RWPE1 (cell line): ENCODE data around the gene PROX1.

Experiments used
- CTCF ChIA-PET: fragments of 350-600 bp; sonication (Branson Sonifier 250); formaldehyde crosslinking; extraction: SDS; loops from one replicate; lab custom pipeline; 2021; lab: Yijun Ruan, JAX
- POLR2A ChIA-PET: fragments of 400-600 bp; formaldehyde crosslinking; extraction: SDS; loops from one replicate; lab custom pipeline; 2020; ENCODE audit warnings: antibody characterized with exemption; ENCODE audit not compliant: low non-redundant PET; lab: Yijun Ruan, JAX
- DNase-seq: peaks from one replicate; pipeline ENCODE4 v3.0.0; 2012; ENCODE audit warnings: low spot score
- H3K27ac ChIP-seq: fragments of 450-650 bp; 2 replicates; pipeline ENCODE4 v1.5.1; 2017
- TF ChIP-seq, protein P1 (sequence below): fragments of 450-650 bp; conservative IDR thresholded peaks from 2 replicates; pipeline ENCODE4 v1.5.1; 2017; ENCODE audit warnings: low read depth, mild to moderate bottlenecking

PROX1 gene

DNA sequence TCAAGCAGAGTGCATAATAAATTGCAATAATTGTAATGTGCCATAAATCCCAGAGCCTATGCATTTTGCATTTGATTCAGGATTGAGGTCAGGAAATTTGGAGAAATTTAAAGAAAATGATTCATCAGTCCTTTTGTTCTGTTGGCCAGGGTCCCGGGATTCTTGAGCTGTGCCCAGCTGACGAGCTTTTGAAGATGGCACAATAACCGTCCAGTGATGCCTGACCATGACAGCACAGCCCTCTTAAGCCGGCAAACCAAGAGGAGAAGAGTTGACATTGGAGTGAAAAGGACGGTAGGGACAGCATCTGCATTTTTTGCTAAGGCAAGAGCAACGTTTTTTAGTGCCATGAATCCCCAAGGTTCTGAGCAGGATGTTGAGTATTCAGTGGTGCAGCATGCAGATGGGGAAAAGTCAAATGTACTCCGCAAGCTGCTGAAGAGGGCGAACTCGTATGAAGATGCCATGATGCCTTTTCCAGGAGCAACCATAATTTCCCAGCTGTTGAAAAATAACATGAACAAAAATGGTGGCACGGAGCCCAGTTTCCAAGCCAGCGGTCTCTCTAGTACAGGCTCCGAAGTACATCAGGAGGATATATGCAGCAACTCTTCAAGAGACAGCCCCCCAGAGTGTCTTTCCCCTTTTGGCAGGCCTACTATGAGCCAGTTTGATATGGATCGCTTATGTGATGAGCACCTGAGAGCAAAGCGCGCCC, 8.7 kb downstream of the PROX1 start:
- ChIA-PET CTCF (no interaction called here), POLR2A (no interaction called here)
- no peak for DNase-seq
- no peak overlapping the region for H3K27ac ChIP-seq
- TF ChIP-seq, protein P1, sequence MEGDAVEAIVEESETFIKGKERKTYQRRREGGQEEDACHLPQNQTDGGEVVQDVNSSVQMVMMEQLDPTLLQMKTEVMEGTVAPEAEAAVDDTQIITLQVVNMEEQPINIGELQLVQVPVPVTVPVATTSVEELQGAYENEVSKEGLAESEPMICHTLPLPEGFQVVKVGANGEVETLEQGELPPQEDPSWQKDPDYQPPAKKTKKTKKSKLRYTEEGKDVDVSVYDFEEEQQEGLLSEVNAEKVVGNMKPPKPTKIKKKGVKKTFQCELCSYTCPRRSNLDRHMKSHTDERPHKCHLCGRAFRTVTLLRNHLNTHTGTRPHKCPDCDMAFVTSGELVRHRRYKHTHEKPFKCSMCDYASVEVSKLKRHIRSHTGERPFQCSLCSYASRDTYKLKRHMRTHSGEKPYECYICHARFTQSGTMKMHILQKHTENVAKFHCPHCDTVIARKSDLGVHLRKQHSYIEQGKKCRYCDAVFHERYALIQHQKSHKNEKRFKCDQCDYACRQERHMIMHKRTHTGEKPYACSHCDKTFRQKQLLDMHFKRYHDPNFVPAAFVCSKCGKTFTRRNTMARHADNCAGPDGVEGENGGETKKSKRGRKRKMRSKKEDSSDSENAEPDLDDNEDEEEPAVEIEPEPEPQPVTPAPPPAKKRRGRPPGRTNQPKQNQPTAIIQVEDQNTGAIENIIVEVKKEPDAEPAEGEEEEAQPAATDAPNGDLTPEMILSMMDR, result no peak

DNA sequence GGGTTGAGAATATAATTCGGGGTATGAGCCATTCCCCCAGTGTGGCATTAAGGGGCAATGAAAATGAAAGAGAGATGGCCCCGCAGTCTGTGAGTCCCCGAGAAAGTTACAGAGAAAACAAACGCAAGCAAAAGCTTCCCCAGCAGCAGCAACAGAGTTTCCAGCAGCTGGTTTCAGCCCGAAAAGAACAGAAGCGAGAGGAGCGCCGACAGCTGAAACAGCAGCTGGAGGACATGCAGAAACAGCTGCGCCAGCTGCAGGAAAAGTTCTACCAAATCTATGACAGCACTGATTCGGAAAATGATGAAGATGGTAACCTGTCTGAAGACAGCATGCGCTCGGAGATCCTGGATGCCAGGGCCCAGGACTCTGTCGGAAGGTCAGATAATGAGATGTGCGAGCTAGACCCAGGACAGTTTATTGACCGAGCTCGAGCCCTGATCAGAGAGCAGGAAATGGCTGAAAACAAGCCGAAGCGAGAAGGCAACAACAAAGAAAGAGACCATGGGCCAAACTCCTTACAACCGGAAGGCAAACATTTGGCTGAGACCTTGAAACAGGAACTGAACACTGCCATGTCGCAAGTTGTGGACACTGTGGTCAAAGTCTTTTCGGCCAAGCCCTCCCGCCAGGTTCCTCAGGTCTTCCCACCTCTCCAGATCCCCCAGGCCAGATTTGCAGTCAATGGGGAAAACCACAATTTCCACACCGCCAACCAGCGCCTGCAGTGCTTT, 9.4 kb downstream of the PROX1 start:
- H3K27ac ChIP-seq, result no peak overlapping the region
- TF ChIP-seq, protein P1, result no peak
- DNase-seq, result no peak
- POLR2A ChIA-PET, result no interaction called here
- CTCF ChIA-PET, result no interaction called here

DNA sequence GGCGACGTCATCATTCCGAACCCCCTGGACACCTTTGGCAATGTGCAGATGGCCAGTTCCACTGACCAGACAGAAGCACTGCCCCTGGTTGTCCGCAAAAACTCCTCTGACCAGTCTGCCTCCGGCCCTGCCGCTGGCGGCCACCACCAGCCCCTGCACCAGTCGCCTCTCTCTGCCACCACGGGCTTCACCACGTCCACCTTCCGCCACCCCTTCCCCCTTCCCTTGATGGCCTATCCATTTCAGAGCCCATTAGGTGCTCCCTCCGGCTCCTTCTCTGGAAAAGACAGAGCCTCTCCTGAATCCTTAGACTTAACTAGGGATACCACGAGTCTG, 10.0 kb downstream of the PROX1 start:
- DNase-seq, result no peak
- ChIA-PET POLR2A (no interaction called here), CTCF (no interaction called here)
- TF ChIP-seq, protein P1, result no peak
- H3K27ac ChIP-seq, result no peak overlapping the region

DNA sequence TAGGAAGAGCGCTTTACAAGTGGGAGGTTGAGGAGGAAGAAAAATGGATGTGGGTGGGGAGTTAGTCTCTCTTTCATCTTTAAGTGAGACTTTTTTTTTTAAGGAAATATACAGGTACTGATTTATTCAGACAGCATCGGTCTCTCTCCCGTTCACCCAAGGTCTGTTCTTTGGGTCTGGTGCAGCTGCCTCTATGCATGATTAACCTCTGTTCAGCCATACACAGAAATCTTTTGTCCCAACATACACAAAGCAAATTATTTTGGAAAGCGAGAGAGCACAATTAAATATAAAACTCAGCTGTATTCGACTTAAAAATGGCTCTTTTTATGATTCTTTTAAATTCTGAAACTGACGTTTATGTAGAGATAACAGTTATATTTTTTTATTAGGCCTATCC, 11.0 kb downstream of the PROX1 start:
- no peak overlapping the region for H3K27ac ChIP-seq
- CTCF ChIA-PET, result no interaction called here
- TF ChIP-seq, protein P1, result no peak
- POLR2A ChIA-PET, result no interaction called here
- DNase-seq, result no peak

DNA sequence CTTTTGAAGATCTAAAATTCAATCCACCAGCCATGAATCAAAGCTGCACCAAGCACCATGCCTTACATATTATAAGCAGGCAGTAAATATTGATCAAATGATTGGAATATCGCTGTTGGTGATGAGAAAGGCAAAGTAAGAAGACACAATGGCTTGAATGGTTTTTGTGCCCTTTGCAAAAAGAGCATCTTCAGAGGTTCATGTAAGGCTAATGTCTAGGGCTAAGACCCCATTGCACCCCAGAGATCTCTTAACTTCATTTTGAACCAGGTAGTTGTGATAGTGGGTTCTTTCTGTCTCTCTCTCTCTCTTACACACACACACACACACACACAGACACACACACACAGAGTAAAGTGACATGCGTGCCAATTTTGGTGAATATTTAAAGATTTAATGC, 12.0 kb downstream of the PROX1 start:
- no peak overlapping the region for H3K27ac ChIP-seq
- ChIA-PET CTCF (no interaction called here), POLR2A (no interaction called here)
- TF ChIP-seq, protein P1, result no peak
- DNase-seq, result no peak

DNA sequence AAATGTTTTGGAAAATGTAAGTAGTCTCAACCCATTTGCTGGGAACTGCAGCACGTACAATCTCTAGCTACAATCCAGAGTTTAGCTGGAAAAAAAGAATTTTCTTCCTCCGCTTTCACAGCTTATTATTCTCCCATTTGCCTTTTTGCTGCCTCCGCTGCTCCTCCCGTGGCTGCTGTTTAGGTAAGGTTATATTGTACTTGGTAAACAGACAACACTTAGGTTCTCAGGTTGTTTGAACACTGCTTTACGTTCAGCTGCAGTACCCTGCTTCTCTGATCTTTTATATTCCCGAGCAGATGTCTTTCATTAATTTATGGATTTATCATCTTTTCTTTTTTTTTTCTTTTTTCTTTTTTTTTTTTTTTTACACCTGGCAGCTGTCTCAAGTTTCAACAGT, 14.3 kb downstream of the PROX1 start:
- no peak for DNase-seq
- POLR2A ChIA-PET, result no interaction called here
- CTCF ChIA-PET, result no interaction called here
- TF ChIP-seq, protein P1, result no peak
- H3K27ac ChIP-seq, result no peak overlapping the region
